K562 (cell line): ENCODE measurements around the gene PAIP2. TPM values are rescaled to one million over a fixed set of nuclear protein-coding genes. Genes with fewer than 3 reads are reported as not detected.

Experiments used
- AFF1 ChIP-seq, 2 experiments: fragments of 450-650 bp; IDR thresholded peaks; 2 replicates each; pipeline ENCODE4 v1.6.1; 2018; ENCODE audit warnings: mild to moderate bottlenecking in 2 of 2, low read depth in 1 of 2; ENCODE audit not compliant: partially characterized antibody in 2 of 2
- BCLAF1 ChIP-seq, 2 experiments: fragments of 450-650 bp in 1 of 2; IDR thresholded peaks; 2 replicates each; pipeline ENCODE4 v1.6.1; 2011 to 2017; ENCODE audit warnings: low read depth in 2 of 2, antibody characterized with exemption in 1 of 2, borderline replicate concordance in 1 of 2, low read length in 1 of 2, mild to moderate bottlenecking in 1 of 2, mixed read lengths in 1 of 2; ENCODE audit not compliant: control insufficient read depth in 1 of 2
- FOXJ2 ChIP-seq: fragments of 200-800 bp; sonication (Bioruptor generic); IDR thresholded peaks from 2 replicates; pipeline ENCODE4 v1.6.1; 2016; ENCODE audit warnings: missing genetic modification characterization, missing compliant biosample characterization
- FOXP4 ChIP-seq: sonication (generic); formaldehyde crosslinking; IDR thresholded peaks from 2 replicates; pipeline ENCODE4 v1.8.0; 2022; ENCODE audit warnings: mild to moderate bottlenecking, missing genetic modification reagents, borderline replicate concordance
- HNRNPLL ChIP-seq: fragments of 200-400 bp; formaldehyde crosslinking; IDR thresholded peaks from 2 replicates; pipeline ENCODE4 v1.6.1; 2017; ENCODE audit warnings: low read length, low read depth, mild to moderate bottlenecking; ENCODE audit not compliant: poor library complexity, severe bottlenecking
- JUNB ChIP-seq: fragments of 450-650 bp; formaldehyde crosslinking; conservative IDR thresholded peaks from 2 replicates; pipeline ENCODE4 v1.4.0; 2020; ENCODE audit warnings: mild to moderate bottlenecking
- OTX1 ChIP-seq: fragments of 450-650 bp; formaldehyde crosslinking; IDR thresholded peaks from 2 replicates; pipeline ENCODE4 v1.4.0; 2022; ENCODE audit warnings: mild to moderate bottlenecking
- TCF7 ChIP-seq: sonication (generic); IDR thresholded peaks from 2 replicates; pipeline ENCODE4 v1.6.1; 2016; ENCODE audit warnings: antibody characterized with exemption, borderline replicate concordance
- ZEB2 ChIP-seq: fragments of 450-650 bp; IDR thresholded peaks from 2 replicates; pipeline ENCODE4 v1.6.1; 2016
- ZNF830 ChIP-seq: fragments of 250-450 bp; sonication (Bioruptor Pico); IDR thresholded peaks from 2 replicates; pipeline ENCODE4 v1.5.0; 2021; ENCODE audit warnings: mild to moderate bottlenecking
- ZSCAN32 ChIP-seq: fragments of 450-650 bp; formaldehyde crosslinking; IDR thresholded peaks from 2 replicates; pipeline ENCODE4 v1.4.0; 2020; ENCODE audit warnings: mild to moderate bottlenecking, moderate library complexity
- polyA plus RNA-seq, 8 experiments: library from polyadenylated mRNA; depleted of rRNA in 4 of 8; stranded (reverse) in 5 of 8; unstranded in 3 of 8; fragments of >200 nt; fragmentation: Nextera tagmentation in 2 of 8; fragmentation: Illumina TruSeq in 1 of 8; extraction: Ambion mirVana in 2 of 8; extraction: Trizol in 1 of 8; gene quantifications; 2 replicates each; pipeline versions ENCODE4 v1.2.1 to v1.2.3, GENCODE V29; 2011 to 2014; ENCODE audit warnings: inconsistent platforms in 1 of 8, missing spikeins in 1 of 8
- total RNA-seq, 7 experiments: library from RNA; depleted of rRNA in 6 of 7; stranded (reverse); fragments of >200 nt in 6 of 7; fragmentation: Illumina TruSeq in 2 of 7; extraction: Trizol in 2 of 7; gene quantifications; 2 replicates each; pipeline versions ENCODE4 v1.2.1 to v1.2.3, GENCODE V29; 2011 to 2021; ENCODE audit warnings: low replicate concordance in 1 of 7

The PAIP2 gene
- total and polyA plus RNA-seq, 9 of the 15 experiments (the other 6 are each of a cell fraction or from before 2014, with no cell fraction given): 78.3 to 187 (median 128) TPM

- TF ChIP-seq BCLAF1 (IDR thresholded peaks at IDR 0.05; ENCODE audit: borderline replicate concordance in 1 of 2, control insufficient read depth in 1 of 2, low read depth in 2 of 2, low read length in 1 of 2) (0 out of 4 replicates have a peak, but pooled peaks of 1 of the 2 experiments have one; percentile 51), HNRNPLL (peak; percentile 74), FOXJ2 (no peak), ZSCAN32 (CRISPR knock-in tag) (no peak), AFF1 (IDR thresholded peaks at IDR 0.05; ENCODE audit: low read depth in 1 of 2, partially characterized antibody in 2 of 2) (no peak), TCF7 (no peak), ZNF830 (CRISPR knock-in tag) (no peak), ZEB2 (no peak), OTX1 (CRISPR knock-in tag) (no peak), FOXP4 (CRISPR knock-in tag) (no peak), JUNB (CRISPR knock-in tag) (no peak)
These were observed 47.1 kb upstream of the PAIP2 start (continued) for GRCh38 chr5:139294374-139295165.
